ENCODE data around the gene DDX20.
"Not testable (repeated sequence)": the region's sequence is repeated elsewhere in the genome, so short reads cannot be mapped to it uniquely, and the experiment has no call there.

The DDX20 gene

GRCh38 chr1:111793923-111794322 is 38.2 kb downstream of the DDX20 start:
- DNase-seq, result no peak

- DNase-seq, result no peak
Observed at GRCh38 chr1:111795401-111795800, 39.7 kb downstream of the DDX20 start.

GRCh38 chr1:111798580-111798979 is 42.9 kb downstream of the DDX20 start:
- no peak for DNase-seq

- DNase-seq, result not testable (repeated sequence)
Observed at GRCh38 chr1:111799722-111800121, 44.0 kb downstream of the DDX20 start.

- no peak for DNase-seq
Observed at GRCh38 chr1:111801071-111801850, 45.6 kb downstream of the DDX20 start.

- no peak for DNase-seq
Observed at GRCh38 chr1:111802110-111802509, 46.4 kb downstream of the DDX20 start.

- DNase-seq, result no peak
Observed at GRCh38 chr1:111802984-111803383, 47.3 kb downstream of the DDX20 start.

GRCh38 chr1:111803951-111804350 is 48.2 kb downstream of the DDX20 start:
- DNase-seq, result no peak

GRCh38 chr1:111804776-111805175 is 49.1 kb downstream of the DDX20 start:
- DNase-seq, result no peak

GRCh38 chr1:111805251-111805650 is 49.5 kb downstream of the DDX20 start:
- no peak for DNase-seq

GRCh38 chr1:111811891-111812290 is 56.2 kb downstream of the DDX20 start:
- DNase-seq, result no peak

GRCh38 chr1:111812306-111812705 is 56.6 kb downstream of the DDX20 start:
- no peak for DNase-seq

GRCh38 chr1:111813440-111814304 is 58.0 kb downstream of the DDX20 start:
- no peak for DNase-seq

- no peak for DNase-seq
Observed at GRCh38 chr1:111814305-111814628, 58.6 kb downstream of the DDX20 start.

GRCh38 chr1:111814642-111815041 is 58.9 kb downstream of the DDX20 start:
- DNase-seq, result no peak
